OCI-LY1 (cell line): ENCODE results near the gene ZNF502.

Experiments used
- CTCF ChIP-seq: fragments of 200-600 bp; sonication (generic), shearing (Covaris generic); IDR thresholded peaks from 2 replicates; pipeline ENCODE4 v1.5.1; 2017; ENCODE audit warnings: mild to moderate bottlenecking, antibody characterized with exemption, low read length, moderate library complexity, mixed read lengths
- EZH2 ChIP-seq: fragments of 200-600 bp; sonication (generic), shearing (Covaris generic); IDR thresholded peaks from 2 replicates; pipeline ENCODE4 v1.8.0; 2017; ENCODE audit warnings: borderline replicate concordance, mixed run types, mild to moderate bottlenecking, antibody characterized with exemption, low read length, moderate library complexity, mixed read lengths

DNA sequence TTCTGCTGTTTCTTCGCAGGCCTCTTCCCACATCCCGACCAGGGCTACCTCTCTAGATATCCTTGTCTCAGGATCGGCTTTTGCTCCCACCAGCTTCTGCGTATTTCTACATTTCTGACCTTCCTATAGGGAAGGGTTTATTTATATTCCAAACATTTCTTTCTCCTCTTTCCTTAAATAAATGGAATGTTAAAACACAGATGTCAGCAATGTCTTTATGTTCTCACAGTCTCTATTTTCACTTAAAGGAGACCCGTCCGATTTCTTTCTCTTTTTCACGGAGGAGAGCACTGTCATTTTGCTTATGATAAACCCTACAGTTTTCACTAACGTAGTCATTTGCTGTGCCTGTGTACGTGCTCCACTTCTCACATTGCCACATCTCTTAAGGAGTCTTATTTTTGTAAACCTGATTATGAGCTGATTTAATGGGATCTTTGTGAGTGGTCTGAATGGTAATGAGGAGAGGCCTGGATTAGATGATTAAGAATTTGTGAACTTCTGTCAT, 49.8 kb downstream of the ZNF502 start:
- TF ChIP-seq CTCF (no peak), EZH2 (no peak)
